ENCODE measurements around the gene MFSD6. TPM values are rescaled to one million over a fixed set of nuclear protein-coding genes. Genes with fewer than 3 reads are reported as not detected.

The MFSD6 gene
- polyA plus RNA-seq, 1 donor from 2014 or later = 11.8 TPM

GRCh38 chr2:190535121-190535439, 126.9 kb downstream of the MFSD6 start:
- Histone ChIP-seq H3K79me2 (replicated peaks; ENCODE audit: insufficient read depth, low read length) (no peaks in the 10 kb centered on the region), H3K4me3 (ENCODE audit: low read length) (peak overlapping the region; percentile 76), H4K20me1 (ENCODE audit: insufficient read depth) (no peaks in the 10 kb centered on the region), H3K27ac (ENCODE audit: low read length) (no peak overlapping the region), H3K36me3 (ENCODE audit: insufficient read depth, low read length) (no peaks in the 10 kb centered on the region), H3K27me3 (ENCODE audit: insufficient read depth, low read depth, low read length) (no peaks in the 10 kb centered on the region), H3K9me2 (ENCODE audit: insufficient read depth, low read length) (no peaks in the 10 kb centered on the region), H3K9me3 (ENCODE audit: low read length) (no peaks in the 10 kb centered on the region), H3F3A (ENCODE audit: insufficient read depth, low read length, poor library complexity, severe bottlenecking) (no peaks in the 10 kb centered on the region), H2AFZ (ENCODE audit: low read depth, low read length) (peak overlapping the region; percentile 63), H3K9ac (ENCODE audit: low read length) (peak overlapping the region; percentile 68), H3K4me2 (ENCODE audit: low read length) (peak overlapping the region; percentile 69)
- TF ChIP-seq EZH2 (IDR thresholded peaks at IDR 0.05; ENCODE audit: borderline replicate concordance, insufficient read depth, low read length, poor library complexity, severe bottlenecking) (no peak), POLR2AphosphoS5 (IDR thresholded peaks at IDR 0.05) (no peak), REST (IDR thresholded peaks at IDR 0.05; ENCODE audit: borderline replicate concordance) (no peak), SMC3 (conservative IDR thresholded peaks at IDR 0.05; ENCODE audit: poor library complexity) (no peak)

- H3K27ac ChIP-seq (ENCODE audit: low read length) = no peak overlapping the region
- no peak overlapping the region for H2AFZ ChIP-seq (ENCODE audit: low read depth, low read length)
- no peaks in the 10 kb centered on the region for H4K20me1 ChIP-seq (ENCODE audit: insufficient read depth)
Observed at GRCh38 chr2:190535586-190535985, 127.4 kb downstream of the MFSD6 start.

More at GRCh38 chr2:190535586-190535985, 127.4 kb downstream of the MFSD6 start:
- Histone ChIP-seq H3F3A (ENCODE audit: insufficient read depth, low read length, poor library complexity, severe bottlenecking) (no peaks in the 10 kb centered on the region), H3K9ac (ENCODE audit: low read length) (no peak overlapping the region), H3K9me2 (ENCODE audit: insufficient read depth, low read length) (no peaks in the 10 kb centered on the region), H3K36me3 (ENCODE audit: insufficient read depth, low read length) (no peaks in the 10 kb centered on the region), H3K27me3 (ENCODE audit: insufficient read depth, low read depth, low read length) (no peaks in the 10 kb centered on the region), H3K4me2 (ENCODE audit: low read length) (peak overlapping the region; percentile 69), H3K9me3 (ENCODE audit: low read length) (no peaks in the 10 kb centered on the region), H3K79me2 (replicated peaks; ENCODE audit: insufficient read depth, low read length) (no peaks in the 10 kb centered on the region), H3K4me3 (ENCODE audit: low read length) (peak overlapping the region; percentile 76)
- TF ChIP-seq POLR2AphosphoS5 (IDR thresholded peaks at IDR 0.05) = no peak
- TF ChIP-seq RAD21 (conservative IDR thresholded peaks at IDR 0.05) = no peak
- no peak for TF ChIP-seq EZH2 (IDR thresholded peaks at IDR 0.05; ENCODE audit: borderline replicate concordance, insufficient read depth, low read length, poor library complexity, severe bottlenecking)
- no peak for TF ChIP-seq TAF1 (IDR thresholded peaks at IDR 0.05; ENCODE audit: low read depth)
- TF ChIP-seq SMC3 (conservative IDR thresholded peaks at IDR 0.05; ENCODE audit: poor library complexity) = no peak
- TF ChIP-seq EP300 (conservative IDR thresholded peaks at IDR 0.05; ENCODE audit: poor library complexity, severe bottlenecking) = no peak
- TF ChIP-seq REST (IDR thresholded peaks at IDR 0.05; ENCODE audit: borderline replicate concordance) = no peak

All from neural cell (in vitro differentiated cells).